ENCODE data around the gene GPC5. TPM values are rescaled to one million over a fixed set of nuclear protein-coding genes. Genes with fewer than 3 reads are reported as not detected.

The GPC5 gene
- total and polyA plus RNA-seq, 10 donors = 0.04 to 0.83 (median 0.26) TPM; not detected in 3

GRCh38 chr13:92564942-92565341 lies 1166.5 kb downstream of the GPC5 start:
- intact Hi-C loops (cut with DNase I; ENCODE audit: low total_unique reads) = no loop called here
- TF ChIP-seq, protein P1, sequence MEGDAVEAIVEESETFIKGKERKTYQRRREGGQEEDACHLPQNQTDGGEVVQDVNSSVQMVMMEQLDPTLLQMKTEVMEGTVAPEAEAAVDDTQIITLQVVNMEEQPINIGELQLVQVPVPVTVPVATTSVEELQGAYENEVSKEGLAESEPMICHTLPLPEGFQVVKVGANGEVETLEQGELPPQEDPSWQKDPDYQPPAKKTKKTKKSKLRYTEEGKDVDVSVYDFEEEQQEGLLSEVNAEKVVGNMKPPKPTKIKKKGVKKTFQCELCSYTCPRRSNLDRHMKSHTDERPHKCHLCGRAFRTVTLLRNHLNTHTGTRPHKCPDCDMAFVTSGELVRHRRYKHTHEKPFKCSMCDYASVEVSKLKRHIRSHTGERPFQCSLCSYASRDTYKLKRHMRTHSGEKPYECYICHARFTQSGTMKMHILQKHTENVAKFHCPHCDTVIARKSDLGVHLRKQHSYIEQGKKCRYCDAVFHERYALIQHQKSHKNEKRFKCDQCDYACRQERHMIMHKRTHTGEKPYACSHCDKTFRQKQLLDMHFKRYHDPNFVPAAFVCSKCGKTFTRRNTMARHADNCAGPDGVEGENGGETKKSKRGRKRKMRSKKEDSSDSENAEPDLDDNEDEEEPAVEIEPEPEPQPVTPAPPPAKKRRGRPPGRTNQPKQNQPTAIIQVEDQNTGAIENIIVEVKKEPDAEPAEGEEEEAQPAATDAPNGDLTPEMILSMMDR (IDR thresholded peaks at IDR 0.05 in 8 of 11, conservative IDR thresholded peaks at IDR 0.05 in 3 of 11) = no peak
- TF ChIP-seq POLR2AphosphoS5 (IDR thresholded peaks at IDR 0.05) (no peak), POLR2A (IDR thresholded peaks at IDR 0.05) (no peak)

GRCh38 chr13:92566767-92567166 lies 1168.3 kb downstream of the GPC5 start:
- DNase-seq = no peak
- Histone ChIP-seq H3K4me1 (no peaks in the 10 kb centered on the region), H3K9me3 (peaks cover 0 to 15% (median 3%) of the 10 kb centered on the region in 8 donors), H3K4me3 (no peak overlapping the region), H3K27ac (no peak overlapping the region), H3K27me3 (replicated peaks in 1 of 7) (no peaks in the 10 kb centered on the region), H3K36me3 (no peaks in the 10 kb centered on the region)
- TF ChIP-seq POLR2A (IDR thresholded peaks at IDR 0.05) (no peak), POLR2AphosphoS5 (IDR thresholded peaks at IDR 0.05) (no peak)
- TF ChIP-seq, protein P1 (IDR thresholded peaks at IDR 0.05 in 8 of 11, conservative IDR thresholded peaks at IDR 0.05 in 3 of 11) = no peak
- intact Hi-C loops (cut with DNase I; ENCODE audit: low total_unique reads) = no loop called here

More at GRCh38 chr13:92564942-92565341, 1166.5 kb downstream of the GPC5 start:
- Histone ChIP-seq H3K4me1 (no peaks in the 10 kb centered on the region), H3K27ac (no peak overlapping the region), H3K27me3 (replicated peaks in 1 of 7) (no peaks in the 10 kb centered on the region), H3K4me3 (no peak overlapping the region), H3K36me3 (no peaks in the 10 kb centered on the region), H3K9me3 (peaks cover 0 to 8% (median 3%) of the 10 kb centered on the region in 8 donors)
- 75 to 84% (median 79%) methylated on average over 2 of the region's 2 CpGs for WGBS, 5 donors
- no peak for DNase-seq

DNA sequence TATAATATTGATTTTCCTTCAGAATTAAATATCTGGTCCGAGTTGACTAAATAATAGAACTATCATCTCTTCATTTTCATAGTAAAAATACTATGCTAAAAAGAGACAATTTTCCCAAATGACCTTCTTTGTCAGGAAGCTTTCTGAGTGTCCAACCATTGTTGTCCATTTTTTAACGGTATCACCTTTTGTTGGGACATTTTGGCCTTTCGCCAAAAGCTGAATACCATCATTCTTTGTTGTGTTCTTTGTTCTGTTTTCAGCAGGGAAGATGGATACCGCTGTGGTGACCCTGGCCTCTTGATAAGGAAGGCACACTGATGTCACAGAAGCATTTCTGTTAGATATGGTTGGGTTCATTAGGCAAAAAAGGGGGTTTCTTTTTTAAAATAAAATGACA lies 1173.8 kb downstream of the GPC5 start:
- H3K36me3 ChIP-seq = no peaks in the 10 kb centered on the region
- no peak for DNase-seq
- 59 to 73% (median 67%) methylated on average over 4 of the region's 4 CpGs for WGBS, 5 donors
- no peaks in the 10 kb centered on the region for H3K4me1 ChIP-seq
- TF ChIP-seq POLR2A (IDR thresholded peaks at IDR 0.05) (no peak), POLR2AphosphoS5 (IDR thresholded peaks at IDR 0.05) (no peak)
- TF ChIP-seq, protein P1 (IDR thresholded peaks at IDR 0.05 in 8 of 11, conservative IDR thresholded peaks at IDR 0.05 in 3 of 11) = no peak
- intact Hi-C loops (cut with DNase I; ENCODE audit: low total_unique reads) = no loop called here
- no peaks in the 10 kb centered on the region for H3K27me3 ChIP-seq (replicated peaks in 1 of 7)
- no peak overlapping the region for H3K4me3 ChIP-seq
- H3K27ac ChIP-seq = peak overlapping the region in 1 of 8 donors; percentile 24
- H3K9me3 ChIP-seq = peaks cover 0 to 15% (median 0%) of the 10 kb centered on the region in 8 donors

- Histone ChIP-seq H3K4me1 (no peaks in the 10 kb centered on the region), H3K27ac (no peak overlapping the region), H3K9me3 (peaks cover 0 to 15% (median 0%) of the 10 kb centered on the region in 8 donors), H3K27me3 (replicated peaks in 1 of 7) (no peaks in the 10 kb centered on the region), H3K36me3 (no peaks in the 10 kb centered on the region), H3K4me3 (no peak overlapping the region)
- WGBS, 5 donors = 61 to 80% (median 72%) methylated on average over 10 of the region's 10 CpGs
- intact Hi-C loops (cut with DNase I; ENCODE audit: low total_unique reads) = no loop called here
- DNase-seq = no peak
- TF ChIP-seq POLR2AphosphoS5 (IDR thresholded peaks at IDR 0.05) (no peak), POLR2A (IDR thresholded peaks at IDR 0.05) (no peak)
- TF ChIP-seq, protein P1 (IDR thresholded peaks at IDR 0.05 in 8 of 11, conservative IDR thresholded peaks at IDR 0.05 in 3 of 11) = no peak
Measured at GRCh38 chr13:92573467-92574057, 1175.1 kb downstream of the GPC5 start.

All from spleen (tissue), 11 donors.